Karpas-422 (cell line): Measurements from ENCODE around the gene GASK1A. TPM values are rescaled to one million over a fixed set of nuclear protein-coding genes. Genes with fewer than 3 reads are reported as not detected.

Experiments used
- DNase-seq: peaks from one replicate; pipeline ENCODE4 v3.0.0-alpha.2; 2015
- H2AFZ ChIP-seq: fragments of 200-600 bp; sonication (generic); 2 replicates; pipeline ENCODE4 v1.6.1; 2014; ENCODE audit warnings: antibody characterized with exemption, low read length, mixed read lengths
- H3K27ac ChIP-seq: fragments of 200-600 bp; sonication (generic); 2 replicates; pipeline ENCODE4 v1.5.1; 2014; ENCODE audit warnings: mild to moderate bottlenecking, low read length, moderate library complexity
- H3K27me3 ChIP-seq: fragments of 200-600 bp; sonication (generic); 2 replicates; pipeline ENCODE4 v1.6.1; 2014; ENCODE audit warnings: low read length, mixed read lengths
- H3K36me3 ChIP-seq: fragments of 200-600 bp; sonication (generic); 2 replicates; pipeline ENCODE4 v1.6.1; 2014; ENCODE audit warnings: low read length, mixed read lengths; ENCODE audit not compliant: insufficient read depth
- H3K4me1 ChIP-seq: fragments of 200-600 bp; sonication (generic); 2 replicates; pipeline ENCODE4 v1.6.1; 2014; ENCODE audit warnings: mild to moderate bottlenecking, low read length, mixed read lengths
- H3K4me2 ChIP-seq: fragments of 200-600 bp; sonication (generic); 2 replicates; pipeline ENCODE4 v1.6.1; 2014; ENCODE audit warnings: low read length, low read depth, mild to moderate bottlenecking; ENCODE audit not compliant: poor library complexity, severe bottlenecking
- H3K4me3 ChIP-seq: fragments of 200-600 bp; sonication (generic); 2 replicates; pipeline ENCODE4 v1.5.1; 2014; ENCODE audit warnings: mild to moderate bottlenecking, antibody characterized with exemption, low read length, mixed read lengths
- H3K79me2 ChIP-seq: fragments of 200-600 bp; sonication (generic); 2 replicates; pipeline ENCODE4 v1.6.1; 2014; ENCODE audit warnings: mild to moderate bottlenecking, low read length, mixed read lengths
- H3K9ac ChIP-seq: fragments of 200-600 bp; sonication (generic); 2 replicates; pipeline ENCODE4 v1.6.0; 2014; ENCODE audit warnings: low read length
- H3K9me2 ChIP-seq: fragments of 200-600 bp; sonication (generic), shearing (Covaris generic); replicated peaks from 2 replicates; pipeline ENCODE4 v1.6.0; 2014; ENCODE audit warnings: mild to moderate bottlenecking, low read length, moderate library complexity; ENCODE audit not compliant: insufficient read depth
- H3K9me3 ChIP-seq: fragments of 300-700, 200-600 bp; sonication (generic); 2 replicates; pipeline ENCODE4 v1.6.1; 2014; ENCODE audit warnings: low read length, mixed read lengths
- H4K20me1 ChIP-seq: fragments of 200-600 bp; sonication (generic); 2 replicates; pipeline ENCODE4 v1.6.1; 2014; ENCODE audit warnings: mild to moderate bottlenecking, antibody characterized with exemption, low read length, low read depth; ENCODE audit not compliant: insufficient read depth
- total RNA-seq: library from RNA; depleted of rRNA; stranded (reverse); fragments of >200 nt; shearing (Covaris generic); gene quantifications from 2 replicates; pipeline ENCODE4 v1.2.3, GENCODE V29; 2014; ENCODE audit warnings: low replicate concordance

Gene GASK1A
- total RNA-seq, 1 experiment from 2014 or later: 6.4 TPM

DNA sequence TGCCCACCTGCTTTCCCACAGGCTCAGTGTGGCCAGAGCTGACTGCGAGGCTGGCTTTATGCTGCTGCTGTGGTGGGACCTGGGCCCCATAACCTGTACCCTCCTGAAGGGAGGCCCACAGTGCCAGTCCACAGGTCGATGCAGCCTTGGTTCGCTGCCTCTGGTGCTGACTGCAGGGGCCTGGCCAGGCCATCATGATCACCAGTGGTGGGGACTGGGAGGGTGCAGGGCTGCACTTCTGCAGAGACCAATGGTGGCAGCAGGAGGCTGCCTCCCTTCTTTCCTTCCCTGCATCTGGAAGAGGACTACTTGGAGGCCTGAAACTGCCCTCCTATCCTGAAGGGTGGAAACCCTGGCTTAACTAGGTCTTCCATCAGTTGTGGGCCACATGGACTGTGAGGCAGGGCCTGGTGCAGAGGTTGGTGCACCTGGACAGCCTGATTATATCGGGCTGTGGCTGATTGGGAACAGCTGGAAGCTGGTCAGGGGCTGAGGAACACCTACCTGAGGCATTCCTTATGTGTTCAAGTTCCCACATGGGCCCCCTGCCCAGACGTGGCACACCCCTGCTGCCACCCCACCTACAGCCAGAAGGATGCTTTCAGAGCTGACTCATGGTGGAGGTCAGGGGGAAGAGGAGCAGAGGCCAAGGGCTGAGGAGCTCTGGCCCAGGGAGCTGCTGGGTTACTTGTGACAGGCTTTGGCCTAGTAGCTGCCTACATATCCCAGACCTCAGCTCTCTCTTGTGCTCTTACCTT, 97.0 kb downstream of the GASK1A start:
- H3K27ac ChIP-seq: peak overlapping the region; percentile 96
- H2AFZ ChIP-seq: no peak overlapping the region
- peak; percentile 49 for DNase-seq
- peak overlapping the region; percentile 43 for H3K4me2 ChIP-seq
- peaks cover 10% of the 10 kb centered on the region; the same call in 1 of the 2 replicates for H3K79me2 ChIP-seq
- H3K4me1 ChIP-seq: peaks cover 72% of the 10 kb centered on the region
- no peaks in the 10 kb centered on the region for H3K9me3 ChIP-seq
- no peaks in the 10 kb centered on the region for H4K20me1 ChIP-seq
- H3K9me2 ChIP-seq: no peaks in the 10 kb centered on the region
- no peak overlapping the region for H3K4me3 ChIP-seq
- no peaks in the 10 kb centered on the region for H3K27me3 ChIP-seq
- H3K9ac ChIP-seq: peak overlapping the region; percentile 54
- peaks cover 34% of the 10 kb centered on the region for H3K36me3 ChIP-seq

DNA sequence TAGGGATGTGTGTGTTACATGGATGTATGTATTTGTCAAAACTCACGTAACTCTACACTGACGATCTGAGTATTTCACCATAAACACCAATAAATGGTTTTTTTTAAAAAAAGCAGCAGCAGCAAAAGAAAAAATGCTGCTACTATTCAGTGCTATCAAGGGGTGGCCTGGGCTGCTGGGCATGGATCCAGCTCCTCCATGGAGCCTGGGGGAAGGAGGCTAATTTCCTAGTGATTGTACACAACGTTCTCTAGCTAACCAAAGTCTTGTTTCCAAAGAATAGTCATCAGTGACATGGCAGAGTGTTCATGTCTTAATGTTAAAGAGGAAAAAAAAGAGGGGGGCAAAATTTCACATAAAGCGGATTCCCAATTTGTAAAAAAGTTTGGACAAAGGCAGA, 97.7 kb downstream of the GASK1A start:
- no peak overlapping the region for H3K9ac ChIP-seq
- DNase-seq: no peak
- H3K36me3 ChIP-seq: peaks cover 39% of the 10 kb centered on the region
- H3K27ac ChIP-seq: peak overlapping the region; percentile 96
- H3K9me2 ChIP-seq: no peaks in the 10 kb centered on the region
- H3K4me1 ChIP-seq: peaks cover 70% of the 10 kb centered on the region
- no peak overlapping the region for H3K4me2 ChIP-seq
- H3K9me3 ChIP-seq: no peaks in the 10 kb centered on the region
- H3K27me3 ChIP-seq: no peaks in the 10 kb centered on the region
- H3K4me3 ChIP-seq: no peak overlapping the region
- no peaks in the 10 kb centered on the region for H4K20me1 ChIP-seq
- peaks cover 17% of the 10 kb centered on the region for H3K79me2 ChIP-seq
- no peak overlapping the region for H2AFZ ChIP-seq

DNA sequence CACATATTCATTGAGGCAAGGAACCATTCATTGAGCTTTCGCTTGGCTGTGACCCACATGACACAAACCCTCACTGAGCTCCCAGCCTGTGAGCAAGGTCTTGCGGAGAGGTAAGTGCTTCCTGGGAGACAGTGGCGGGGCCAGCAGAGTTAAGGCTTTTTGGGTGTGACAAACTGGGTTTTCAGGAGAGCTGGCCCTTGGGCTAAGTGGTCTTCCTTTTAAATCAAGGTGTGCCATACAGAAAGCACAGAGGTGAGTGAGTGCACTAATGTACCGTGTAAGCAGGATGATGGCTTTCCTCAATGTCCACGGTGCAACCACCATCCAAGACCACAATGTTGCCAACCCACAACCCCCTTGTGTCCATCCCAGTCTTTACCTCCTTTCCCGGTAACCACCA, 98.2 kb downstream of the GASK1A start:
- no peaks in the 10 kb centered on the region for H3K27me3 ChIP-seq
- H3K9me2 ChIP-seq: no peaks in the 10 kb centered on the region
- H3K4me2 ChIP-seq: no peak overlapping the region
- peaks cover 21% of the 10 kb centered on the region for H3K79me2 ChIP-seq
- no peak overlapping the region for H3K4me3 ChIP-seq
- peaks cover 43% of the 10 kb centered on the region for H3K36me3 ChIP-seq
- no peak for DNase-seq
- no peaks in the 10 kb centered on the region for H4K20me1 ChIP-seq
- H3K4me1 ChIP-seq: peaks cover 66% of the 10 kb centered on the region
- no peak overlapping the region for H2AFZ ChIP-seq
- H3K27ac ChIP-seq: peak overlapping the region; percentile 96
- no peaks in the 10 kb centered on the region for H3K9me3 ChIP-seq
- no peak overlapping the region for H3K9ac ChIP-seq

DNA sequence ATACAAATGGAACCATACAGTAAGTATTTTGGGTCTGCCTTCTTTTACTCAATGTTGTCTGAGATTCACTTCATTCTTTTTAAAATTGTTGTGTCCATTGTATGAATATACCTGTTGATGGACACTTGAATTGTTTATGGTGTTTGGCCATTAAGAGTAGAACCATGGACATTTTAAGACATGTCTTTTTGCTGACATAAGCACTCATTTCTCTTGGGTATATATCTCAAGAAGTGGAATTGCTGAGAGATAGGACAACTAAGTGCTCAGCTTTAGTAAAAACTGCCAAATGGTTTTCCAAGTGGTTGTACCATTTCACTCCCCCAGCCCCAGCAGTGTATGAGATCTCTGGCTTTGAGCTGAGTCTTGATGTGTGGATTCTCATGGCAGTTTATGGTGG, 98.6 kb downstream of the GASK1A start:
- Histone ChIP-seq H3K9ac (no peak overlapping the region), H3K4me2 (no peak overlapping the region), H3K27ac (peak overlapping the region; percentile 96), H3K36me3 (peaks cover 47% of the 10 kb centered on the region), H3K9me3 (no peaks in the 10 kb centered on the region), H4K20me1 (peaks cover 4% of the 10 kb centered on the region; the same call in 1 of the 2 replicates), H3K27me3 (no peaks in the 10 kb centered on the region), H3K79me2 (peaks cover 26% of the 10 kb centered on the region), H2AFZ (no peak overlapping the region), H3K9me2 (no peaks in the 10 kb centered on the region), H3K4me3 (no peak overlapping the region), H3K4me1 (peaks cover 64% of the 10 kb centered on the region)
- no peak for DNase-seq

DNA sequence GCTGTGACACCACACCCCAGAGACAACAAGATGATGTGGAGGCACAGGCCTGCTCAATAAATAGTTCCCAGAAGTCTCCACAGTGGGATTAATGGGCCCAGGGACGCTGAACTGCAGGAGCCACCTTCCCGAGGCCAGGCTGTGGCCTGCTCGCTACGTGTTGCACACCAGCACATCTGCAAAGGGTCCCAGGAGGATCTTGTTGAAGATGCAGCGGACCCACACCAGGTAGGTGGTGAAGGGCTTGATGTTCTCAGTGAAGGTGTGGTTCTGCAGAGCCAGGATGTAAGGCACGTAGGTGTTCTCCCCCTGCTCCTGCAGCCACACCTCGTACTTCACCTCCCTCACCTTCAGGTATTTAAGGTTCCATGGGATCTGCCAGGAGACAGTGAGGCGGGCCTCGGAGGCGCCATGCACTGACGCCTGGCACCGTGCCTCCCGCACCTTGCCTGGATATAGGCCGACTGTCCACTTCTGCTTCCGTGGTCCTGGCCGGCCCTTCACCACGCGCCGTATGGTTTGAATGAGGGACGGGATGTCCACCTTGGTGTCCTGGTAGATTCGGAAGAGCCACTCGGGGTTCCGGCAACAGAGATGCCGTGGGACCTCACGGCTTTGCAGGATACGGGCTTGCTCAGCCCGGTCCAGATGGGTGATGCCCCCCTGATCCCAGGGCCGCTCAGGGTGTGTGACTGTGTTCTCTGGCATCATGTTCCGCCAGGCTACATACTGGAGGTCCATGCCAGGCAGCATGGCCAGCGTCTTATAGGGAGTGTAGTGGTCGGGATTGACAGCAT, 100.6 kb downstream of the GASK1A start:
- H3K27ac ChIP-seq: peak overlapping the region; percentile 96
- H3K4me2 ChIP-seq: no peak overlapping the region
- no peak overlapping the region for H3K9ac ChIP-seq
- no peaks in the 10 kb centered on the region for H3K9me3 ChIP-seq
- H4K20me1 ChIP-seq: peaks cover 4% of the 10 kb centered on the region; the same call in 1 of the 2 replicates
- H2AFZ ChIP-seq: no peak overlapping the region
- DNase-seq: no peak
- H3K4me1 ChIP-seq: peaks cover 63% of the 10 kb centered on the region
- H3K9me2 ChIP-seq: no peaks in the 10 kb centered on the region
- no peaks in the 10 kb centered on the region for H3K27me3 ChIP-seq
- H3K79me2 ChIP-seq: peaks cover 44% of the 10 kb centered on the region
- peaks cover 60% of the 10 kb centered on the region for H3K36me3 ChIP-seq
- no peak overlapping the region for H3K4me3 ChIP-seq

DNA sequence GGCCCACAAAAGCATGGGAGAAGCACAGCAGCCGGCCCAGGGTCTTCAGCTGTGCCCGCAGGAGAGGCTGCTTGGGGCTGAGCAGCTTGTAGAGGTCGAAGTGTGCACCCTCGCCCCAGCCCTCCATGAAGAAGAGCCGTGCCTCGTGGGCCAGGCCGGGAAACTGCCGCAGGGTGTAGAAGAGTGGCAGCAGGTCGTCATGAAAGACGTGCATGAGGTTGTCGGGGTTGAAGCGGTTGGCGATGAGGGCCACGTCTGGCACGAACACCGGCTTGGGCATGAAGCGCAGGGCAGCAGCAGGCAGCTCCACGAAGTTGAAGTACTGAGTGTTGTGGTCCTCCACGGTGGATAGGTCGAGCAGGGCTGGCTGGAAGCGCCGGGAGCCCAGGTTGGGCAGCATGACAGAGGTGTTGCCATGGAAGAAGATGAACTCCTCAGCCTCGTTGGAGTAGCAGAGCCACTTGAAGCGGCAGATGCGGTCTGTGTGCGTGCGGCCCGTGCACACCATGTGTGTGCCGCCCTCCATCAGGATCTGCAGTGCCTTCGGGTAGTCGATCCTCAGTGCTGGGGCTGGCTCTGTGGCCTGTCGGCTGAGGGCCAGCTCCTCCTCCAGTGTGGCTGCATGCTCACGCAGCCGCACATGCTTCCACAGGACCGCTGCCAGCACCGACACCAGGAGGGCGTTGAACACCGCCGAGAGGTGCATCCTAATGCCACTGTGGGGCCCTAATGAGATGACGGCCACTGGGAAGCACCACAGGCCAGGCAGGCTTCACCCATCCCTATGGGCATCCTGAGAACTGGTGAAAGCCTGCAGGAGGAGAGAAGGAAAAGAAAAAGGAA, 101.8 kb downstream of the GASK1A start:
- Histone ChIP-seq H3K4me1 (peaks cover 61% of the 10 kb centered on the region), H3K9ac (no peak overlapping the region), H3K27me3 (no peaks in the 10 kb centered on the region), H3K4me3 (no peak overlapping the region), H2AFZ (no peak overlapping the region), H3K79me2 (peaks cover 56% of the 10 kb centered on the region), H3K4me2 (no peak overlapping the region), H3K9me3 (no peaks in the 10 kb centered on the region), H3K36me3 (peaks cover 62% of the 10 kb centered on the region), H4K20me1 (peaks cover 4% of the 10 kb centered on the region; the same call in 1 of the 2 replicates), H3K9me2 (no peaks in the 10 kb centered on the region), H3K27ac (no peak overlapping the region)
- DNase-seq: no peak

DNA sequence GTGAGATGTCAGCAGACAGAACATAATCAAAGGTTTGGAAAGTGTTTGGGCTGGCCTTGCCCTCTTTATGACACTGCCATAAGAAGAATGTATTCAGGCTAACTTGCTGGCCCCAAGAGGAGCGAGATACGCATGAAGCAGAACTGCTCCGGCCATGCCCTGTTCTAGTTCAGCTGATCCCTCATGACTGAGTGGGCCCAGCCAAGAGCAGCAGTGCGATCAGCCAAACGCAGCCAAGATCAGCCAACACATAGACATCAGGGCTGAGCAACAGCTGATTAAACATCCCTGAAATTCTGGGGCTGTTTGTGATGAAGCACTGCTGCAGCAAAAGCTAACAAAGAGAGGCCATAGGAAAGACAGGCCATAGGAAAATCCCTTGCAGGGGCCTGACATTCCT, 102.7 kb downstream of the GASK1A start:
- Histone ChIP-seq H3K9ac (no peak overlapping the region), H3K4me2 (no peak overlapping the region), H3K36me3 (peaks cover 69% of the 10 kb centered on the region), H3K4me3 (no peak overlapping the region), H3K27me3 (no peaks in the 10 kb centered on the region), H3K79me2 (peaks cover 65% of the 10 kb centered on the region), H2AFZ (no peak overlapping the region), H3K4me1 (peaks cover 61% of the 10 kb centered on the region), H4K20me1 (peaks cover 4% of the 10 kb centered on the region; the same call in 1 of the 2 replicates), H3K9me2 (no peaks in the 10 kb centered on the region), H3K9me3 (no peaks in the 10 kb centered on the region), H3K27ac (0 out of 2 replicates have a peak overlapping the region, but pooled peaks have one; percentile 43)
- no peak for DNase-seq
